Nephron (organoid): ENCODE results near the gene PCNX1.
"Not testable (repeated sequence)": the region's sequence is repeated elsewhere in the genome, so short reads cannot be mapped to it uniquely, and the experiment has no call there.

Experiments used
- H3K27ac Mint-ChIP-seq, 3 experiments: 2 replicates each; pipeline ENCODE4 v1.8.0; 2020; ENCODE audit warnings: mixed read lengths in 3 of 3, mild to moderate bottlenecking in 2 of 3, moderate library complexity in 1 of 3
- H3K27me3 Mint-ChIP-seq: 2 replicates; pipeline ENCODE4 v1.8.0; 2021; ENCODE audit warnings: low read depth, mild to moderate bottlenecking, moderate library complexity, mixed read lengths
- H3K36me3 Mint-ChIP-seq: 2 replicates; pipeline ENCODE4 v1.8.0; 2020; ENCODE audit warnings: low read depth, mixed read lengths
- H3K4me1 Mint-ChIP-seq: 2 replicates; pipeline ENCODE4 v1.8.0; 2020; ENCODE audit warnings: mixed read lengths
- H3K4me3 Mint-ChIP-seq, 3 experiments: 2 replicates each; pipeline ENCODE4 v1.8.0; 2020; ENCODE audit warnings: mild to moderate bottlenecking in 3 of 3, mixed read lengths in 3 of 3, moderate library complexity in 2 of 3
- H3K9me3 Mint-ChIP-seq: 2 replicates; pipeline ENCODE4 v1.8.0; 2020; ENCODE audit warnings: mixed read lengths
- CTCF ChIP-seq, 3 experiments: fragments of 200-600 bp; sonication (generic); IDR thresholded peaks; one replicate each; pipeline ENCODE4 v1.5.0; 2021; ENCODE audit warnings: antibody characterized with exemption in 3 of 3; ENCODE audit not compliant: unreplicated experiment in 3 of 3

PCNX1 gene

GRCh38 chr14:71011479-71011878 lies 104.2 kb downstream of the PCNX1 start:
- Mint-ChIP-seq H3K4me3 (no peak overlapping the region), H3K4me1 (no peaks in the 10 kb centered on the region), H3K36me3 (peaks cover 44% of the 10 kb centered on the region), H3K9me3 (no peaks in the 10 kb centered on the region), H3K27ac (no peak overlapping the region), H3K27me3 (no peaks in the 10 kb centered on the region)
- peak in 1 of 3 experiments; percentile 25 for TF ChIP-seq CTCF (IDR thresholded peaks at IDR 0.05; ENCODE audit: unreplicated experiment in 3 of 3)

- peaks cover 53% of the 10 kb centered on the region for H3K36me3 Mint-ChIP-seq
- no peaks in the 10 kb centered on the region for H3K9me3 Mint-ChIP-seq
- H3K4me1 Mint-ChIP-seq: no peaks in the 10 kb centered on the region
- no peak for TF ChIP-seq CTCF (IDR thresholded peaks at IDR 0.05; ENCODE audit: unreplicated experiment in 3 of 3)
- no peak overlapping the region for H3K4me3 Mint-ChIP-seq
- no peak overlapping the region for H3K27ac Mint-ChIP-seq
- H3K27me3 Mint-ChIP-seq: no peaks in the 10 kb centered on the region
These were observed 105.6 kb downstream of the PCNX1 start for GRCh38 chr14:71012888-71013287.

- Mint-ChIP-seq H3K36me3 (peaks cover 60% of the 10 kb centered on the region), H3K27me3 (no peaks in the 10 kb centered on the region), H3K4me1 (no peaks in the 10 kb centered on the region), H3K4me3 (no peak overlapping the region), H3K9me3 (no peaks in the 10 kb centered on the region), H3K27ac (peak overlapping the region in 1 of 3 experiments; percentile 13)
- TF ChIP-seq CTCF (IDR thresholded peaks at IDR 0.05; ENCODE audit: unreplicated experiment in 3 of 3): no peak
These were observed 106.4 kb downstream of the PCNX1 start for GRCh38 chr14:71013551-71014192.

GRCh38 chr14:71019917-71020316 lies 112.7 kb downstream of the PCNX1 start:
- H3K27ac Mint-ChIP-seq, H3K4me3 Mint-ChIP-seq, H3K4me1 Mint-ChIP-seq, H3K27me3 Mint-ChIP-seq: not testable (repeated sequence)
- H3K36me3 Mint-ChIP-seq: peaks cover 81% of the 10 kb centered on the region
- H3K9me3 Mint-ChIP-seq: peaks cover 13% of the 10 kb centered on the region

GRCh38 chr14:71021347-71022011 lies 114.2 kb downstream of the PCNX1 start:
- Mint-ChIP-seq H3K4me1 (no peaks in the 10 kb centered on the region), H3K4me3 (no peak overlapping the region), H3K27ac (peak overlapping the region in 2 of 3 experiments; percentile 0 to 51), H3K27me3 (no peaks in the 10 kb centered on the region), H3K9me3 (peaks cover 13% of the 10 kb centered on the region), H3K36me3 (peaks cover 74% of the 10 kb centered on the region)
- no peak for TF ChIP-seq CTCF (IDR thresholded peaks at IDR 0.05; ENCODE audit: unreplicated experiment in 3 of 3)

- H3K27ac Mint-ChIP-seq: no peak overlapping the region
- H3K4me1 Mint-ChIP-seq: no peaks in the 10 kb centered on the region
These were observed 115.0 kb downstream of the PCNX1 start for GRCh38 chr14:71022012-71022869.

More at GRCh38 chr14:71022012-71022869, 115.0 kb downstream of the PCNX1 start:
- Mint-ChIP-seq H3K9me3 (peaks cover 13% of the 10 kb centered on the region), H3K36me3 (peaks cover 71% of the 10 kb centered on the region), H3K4me3 (no peak overlapping the region), H3K27me3 (no peaks in the 10 kb centered on the region)
- TF ChIP-seq CTCF (IDR thresholded peaks at IDR 0.05; ENCODE audit: unreplicated experiment in 3 of 3): no peak
